OCI-LY7 (cell line): ENCODE measurements around the gene TRDN.

Source experiments
- EZH2phosphoT487 ChIP-seq: fragments of 200-600 bp; sonication (generic); IDR thresholded peaks from 2 replicates; pipeline ENCODE4 v1.6.1; 2018; ENCODE audit warnings: low read depth, borderline replicate concordance, mild to moderate bottlenecking, mixed run types, antibody characterized with exemption, low read length, moderate library complexity, mixed read lengths
- TF ChIP-seq, protein P1 (sequence below): fragments of 200-600 bp; sonication (generic); conservative IDR thresholded peaks from 2 replicates; pipeline ENCODE4 v1.5.1; 2014; ENCODE audit warnings: mild to moderate bottlenecking, antibody characterized with exemption, low read length, moderate library complexity, mixed read lengths

DNA sequence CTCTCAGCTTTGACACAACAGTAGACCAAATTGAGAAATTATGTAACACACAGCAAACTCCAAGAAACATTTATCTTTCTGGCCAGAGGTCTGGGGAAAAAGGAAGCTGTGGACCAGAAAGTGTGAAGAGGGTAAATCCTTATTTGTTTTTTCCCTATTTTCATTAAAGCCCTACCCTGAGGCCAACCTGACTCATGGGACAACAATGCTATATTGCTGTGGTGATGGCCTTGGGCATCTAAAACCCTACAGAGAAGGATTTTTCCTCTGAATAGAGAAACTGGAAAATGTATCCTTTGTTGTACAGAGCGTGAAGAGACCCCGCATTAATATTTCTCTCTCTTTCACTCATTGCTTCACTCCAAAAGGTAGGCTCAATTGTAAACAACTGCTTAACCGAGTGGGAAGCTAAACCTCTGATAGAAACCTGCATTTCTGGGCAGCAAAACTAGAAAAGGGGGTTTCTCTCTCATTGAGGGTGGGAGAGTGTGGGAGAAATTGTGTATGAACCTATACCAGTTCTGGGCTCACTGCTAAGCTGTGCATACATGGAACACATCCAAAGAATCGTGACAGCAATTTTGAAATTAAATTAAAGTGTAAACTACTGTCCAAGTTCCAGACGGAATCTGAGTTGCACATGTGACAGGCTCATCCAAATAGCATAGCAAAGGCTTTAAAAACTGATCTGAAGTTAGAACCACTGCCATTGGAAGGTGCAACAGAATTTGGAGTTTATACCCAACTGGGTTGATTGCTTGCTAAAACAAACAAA lies 465.2 kb downstream of the TRDN start:
- TF ChIP-seq, protein P1, sequence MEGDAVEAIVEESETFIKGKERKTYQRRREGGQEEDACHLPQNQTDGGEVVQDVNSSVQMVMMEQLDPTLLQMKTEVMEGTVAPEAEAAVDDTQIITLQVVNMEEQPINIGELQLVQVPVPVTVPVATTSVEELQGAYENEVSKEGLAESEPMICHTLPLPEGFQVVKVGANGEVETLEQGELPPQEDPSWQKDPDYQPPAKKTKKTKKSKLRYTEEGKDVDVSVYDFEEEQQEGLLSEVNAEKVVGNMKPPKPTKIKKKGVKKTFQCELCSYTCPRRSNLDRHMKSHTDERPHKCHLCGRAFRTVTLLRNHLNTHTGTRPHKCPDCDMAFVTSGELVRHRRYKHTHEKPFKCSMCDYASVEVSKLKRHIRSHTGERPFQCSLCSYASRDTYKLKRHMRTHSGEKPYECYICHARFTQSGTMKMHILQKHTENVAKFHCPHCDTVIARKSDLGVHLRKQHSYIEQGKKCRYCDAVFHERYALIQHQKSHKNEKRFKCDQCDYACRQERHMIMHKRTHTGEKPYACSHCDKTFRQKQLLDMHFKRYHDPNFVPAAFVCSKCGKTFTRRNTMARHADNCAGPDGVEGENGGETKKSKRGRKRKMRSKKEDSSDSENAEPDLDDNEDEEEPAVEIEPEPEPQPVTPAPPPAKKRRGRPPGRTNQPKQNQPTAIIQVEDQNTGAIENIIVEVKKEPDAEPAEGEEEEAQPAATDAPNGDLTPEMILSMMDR, result no peak
- no peak for TF ChIP-seq EZH2phosphoT487
